Fibroblast of skin of left quadriceps (primary cell): Measurements from ENCODE around the gene RGS13.
"Not testable (repeated sequence)": the region's sequence is repeated elsewhere in the genome, so short reads cannot be mapped to it uniquely, and the experiment has no call there.

Experiments used
- DNase-seq, 2 experiments: peaks; one replicate each; pipeline ENCODE4 v3.0.0-alpha.2; 2013; ENCODE audit warnings: low read depth in 2 of 2

The RGS13 gene

DNA sequence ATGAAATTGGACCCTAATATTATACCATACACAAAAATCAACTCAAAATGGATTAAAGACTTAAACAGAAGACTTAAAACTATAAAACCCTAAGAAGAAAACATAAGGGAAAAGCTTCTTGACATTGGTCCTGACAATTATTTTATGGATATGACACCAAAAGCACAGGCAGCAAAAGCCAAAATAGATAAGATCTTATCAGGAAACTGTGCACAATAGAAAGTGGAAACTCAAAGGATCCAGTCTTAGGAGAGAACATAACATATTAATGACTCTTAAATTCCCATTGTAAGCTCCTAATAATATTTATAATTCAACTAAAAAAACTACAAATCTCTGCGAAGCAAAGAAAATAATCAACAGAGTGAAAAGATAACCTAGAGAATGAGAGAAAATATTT is 39.8 kb downstream of the RGS13 start:
- no peak for DNase-seq

- DNase-seq, result no peak
Measured at GRCh38 chr1:192678099-192678498, 42.2 kb downstream of the RGS13 start.

- DNase-seq, result no peak
Measured at GRCh38 chr1:192682335-192682734, 46.4 kb downstream of the RGS13 start.

DNA sequence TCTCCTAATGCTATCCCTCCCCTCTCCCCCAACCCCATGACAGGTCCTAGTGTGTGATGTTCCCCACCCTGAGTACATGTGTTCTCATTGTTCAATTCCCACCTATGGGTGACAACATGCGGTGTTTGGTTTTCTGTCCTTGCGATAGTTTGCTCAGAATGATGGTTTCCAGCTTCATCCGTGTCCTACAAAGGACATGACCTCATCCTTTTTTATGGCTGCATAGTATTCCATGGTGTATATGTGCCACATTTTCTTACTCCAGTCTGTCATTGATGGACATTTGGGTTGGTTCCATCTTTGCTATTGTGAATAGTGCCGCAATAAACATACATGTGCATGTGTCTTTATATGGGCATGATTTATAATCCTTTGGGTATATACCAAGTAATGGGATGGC is 47.1 kb downstream of the RGS13 start:
- DNase-seq, result not testable (repeated sequence)

DNA sequence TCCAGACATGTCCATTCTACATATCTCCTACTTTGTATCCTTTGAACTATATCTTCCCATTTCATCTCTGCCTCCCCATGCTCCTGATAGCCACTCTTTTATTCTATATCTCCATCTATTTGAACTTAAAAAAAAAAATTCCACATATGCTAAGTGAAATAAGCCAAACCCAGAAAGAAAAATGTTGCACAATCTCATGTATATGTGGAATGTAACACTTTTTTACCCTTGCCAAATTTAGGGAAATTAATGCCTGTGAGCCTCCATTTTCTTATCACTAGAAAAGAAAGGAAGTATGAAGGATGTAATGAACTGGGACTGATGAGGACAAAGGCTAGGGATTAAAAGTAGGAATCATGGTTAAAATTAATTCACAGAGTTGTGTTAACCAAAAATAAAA is 53.5 kb downstream of the RGS13 start:
- peak in 1 of 2 experiments; percentile 19 for DNase-seq

- no peak for DNase-seq
Measured at GRCh38 chr1:192691041-192691440, 55.1 kb downstream of the RGS13 start.

- DNase-seq, result no peak
Measured at GRCh38 chr1:192696082-192696481, 60.1 kb downstream of the RGS13 start.

DNA sequence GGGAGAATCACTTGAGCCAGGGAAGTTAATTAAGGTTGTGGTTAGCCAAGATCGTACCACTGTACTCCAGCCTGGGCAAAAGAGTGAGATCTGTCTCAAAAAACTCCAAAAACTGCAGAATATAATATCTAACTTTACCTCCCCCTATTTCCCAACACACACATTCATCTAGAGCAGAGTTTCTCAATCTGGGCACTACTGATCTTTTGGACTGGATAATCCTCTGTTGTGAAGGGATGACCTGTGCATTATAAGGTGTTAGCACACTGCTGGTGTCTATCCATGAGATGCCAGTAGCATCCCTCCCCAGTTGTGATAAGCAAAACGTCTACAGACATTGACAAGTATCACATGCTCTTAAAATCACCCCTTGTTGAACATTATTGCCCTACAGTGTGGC is 61.8 kb downstream of the RGS13 start:
- DNase-seq, result no peak

- no peak for DNase-seq
Measured at GRCh38 chr1:192698731-192699130, 62.8 kb downstream of the RGS13 start.

DNA sequence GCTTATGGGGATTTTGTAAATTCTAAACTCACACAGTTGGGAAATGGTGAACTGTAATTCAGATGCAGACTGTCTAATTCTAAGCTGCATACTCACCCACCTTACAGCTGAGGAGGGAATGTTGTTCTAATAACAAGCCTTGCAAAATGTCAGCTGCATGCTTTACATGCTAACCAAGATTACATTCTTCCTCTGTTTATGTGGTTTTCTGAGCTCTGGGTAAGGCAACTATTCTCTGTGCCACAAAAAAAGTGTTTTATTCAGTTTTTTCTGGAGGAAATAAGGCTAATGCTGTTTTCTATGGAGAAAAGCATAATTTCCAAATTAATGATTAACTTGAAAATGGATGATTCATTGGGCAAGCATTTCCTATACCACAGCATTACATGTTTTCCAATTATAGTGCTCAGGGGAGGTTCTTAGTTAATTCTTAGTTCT is 64.9 kb downstream of the RGS13 start:
- peak; percentile 84 to 88 for DNase-seq

DNA sequence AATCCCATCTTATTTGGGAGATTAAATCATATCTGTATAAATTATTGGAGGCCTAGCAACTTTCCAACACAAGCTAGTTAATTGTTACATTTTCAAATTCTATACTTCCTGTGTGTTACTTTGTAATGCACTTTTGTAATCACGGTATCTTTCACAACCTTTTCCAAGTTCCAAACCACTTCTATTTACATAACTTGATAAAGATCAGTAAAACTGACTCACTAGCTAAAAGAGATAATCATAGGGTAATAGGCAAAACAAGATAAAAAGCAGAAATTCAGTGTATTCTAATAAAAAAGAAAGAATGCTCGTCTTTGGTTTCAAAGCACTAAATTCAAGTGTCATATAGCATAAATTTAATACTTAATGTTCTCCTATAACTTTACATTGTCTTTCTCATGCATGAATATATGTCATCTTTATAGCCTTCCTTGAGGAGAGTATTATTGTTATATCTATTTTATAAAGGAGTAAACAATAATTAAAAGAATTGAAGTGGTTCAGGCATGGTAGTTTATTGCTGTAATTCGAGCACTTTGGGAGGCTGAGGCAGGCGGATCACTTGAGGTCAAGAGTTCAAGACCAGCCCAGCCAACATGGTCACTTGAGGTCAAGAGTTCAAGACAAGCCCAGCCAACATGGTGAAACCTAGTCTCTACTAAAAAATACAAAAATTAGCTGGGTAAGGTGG is 66.4 kb downstream of the RGS13 start:
- DNase-seq, result peak; percentile 63 to 69

- no peak for DNase-seq
Measured at GRCh38 chr1:192703283-192704206, 67.6 kb downstream of the RGS13 start.

GRCh38 chr1:192705510-192705909 is 69.6 kb downstream of the RGS13 start:
- no peak for DNase-seq

DNA sequence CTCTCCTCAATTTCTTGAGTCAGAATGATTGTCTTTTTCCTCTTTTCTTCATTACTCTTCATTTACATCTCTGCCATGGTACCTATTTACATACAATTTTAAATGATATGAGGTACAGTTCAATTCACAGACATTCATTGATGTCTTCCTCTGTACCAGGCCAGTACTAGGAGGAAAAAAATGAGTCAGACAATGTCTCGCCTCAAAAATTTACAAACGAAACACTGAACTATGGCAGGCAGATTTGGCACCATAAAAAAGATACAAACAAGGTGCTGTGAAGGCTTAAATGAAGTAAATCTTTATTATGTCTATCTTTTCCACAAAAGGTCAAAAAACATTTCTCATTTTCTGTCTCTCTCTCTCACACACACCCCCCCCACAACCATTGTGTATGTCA is 71.0 kb downstream of the RGS13 start:
- DNase-seq, result no peak

DNA sequence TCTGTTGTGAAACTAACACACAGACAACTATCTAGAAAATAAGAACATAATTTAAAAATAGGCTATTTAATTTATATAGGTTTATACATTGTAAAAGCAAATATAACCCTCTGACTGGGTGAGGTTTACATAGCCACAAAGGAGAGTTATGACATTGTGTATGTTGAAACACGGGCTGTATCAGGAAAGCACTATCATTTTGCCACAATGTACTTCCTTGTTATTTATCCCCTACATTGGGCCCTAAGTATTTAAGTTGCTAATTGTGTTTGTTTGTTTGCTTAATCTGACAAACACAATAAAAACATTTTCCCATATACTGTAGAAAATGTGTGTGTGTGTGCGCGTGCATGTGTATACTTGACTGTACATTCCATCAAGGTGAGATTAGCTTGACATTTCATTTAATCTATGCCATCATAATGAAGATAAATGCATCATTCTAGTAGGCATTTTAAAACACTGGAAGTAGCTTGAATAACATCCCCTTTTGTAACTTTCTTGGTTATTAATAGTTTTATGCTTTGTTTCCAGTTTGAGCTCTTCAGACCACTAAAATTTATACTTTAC is 72.1 kb downstream of the RGS13 start:
- no peak for DNase-seq

DNA sequence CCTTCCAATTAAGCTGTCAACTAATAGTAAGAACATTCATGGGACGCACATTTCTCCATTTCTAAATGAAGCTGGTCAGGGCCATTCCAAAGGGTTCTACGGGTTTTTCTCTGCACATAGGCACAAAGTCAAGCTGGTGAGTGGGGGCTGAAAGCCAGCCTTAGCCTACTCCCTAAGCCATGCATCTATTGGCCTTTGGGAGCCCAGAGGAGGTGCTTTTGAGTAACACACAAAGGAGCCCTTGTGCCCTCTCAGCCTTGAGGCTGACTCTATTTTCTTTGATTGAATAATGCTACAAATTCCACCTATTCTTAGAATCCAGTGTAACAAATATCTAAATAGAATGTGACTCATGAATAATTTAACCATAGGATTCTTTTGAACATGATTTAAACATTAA is 73.6 kb downstream of the RGS13 start:
- DNase-seq, result no peak
